ENCODE data around the gene ARPC5L.
"Not testable (repeated sequence)": the region's sequence is repeated elsewhere in the genome, so short reads cannot be mapped to it uniquely, and the experiment has no call there.

ARPC5L gene

GRCh38 chr9:124861342-124862229, at the start of gene ARPC5L, which contains the start of gene RPL35:
Gene ARPC5L, plus strand, starts transcription at chr9:124862130. Its CDS starts 7,161 bp downstream, at chr9:124869291.
Gene RPL35, minus strand, starts transcription at chr9:124861957. Its CDS starts 45 bp downstream, at chr9:124861912.
- DNase-seq = peak; percentile 34 to 97 (median 89)

GRCh38 chr9:124812441-124812876, 49.5 kb upstream of the ARPC5L start:
- no peak for DNase-seq

- DNase-seq = no peak
Measured at GRCh38 chr9:124813041-124813440, 48.9 kb upstream of the ARPC5L start.

- no peak for DNase-seq
Measured at GRCh38 chr9:124813501-124814163, 48.3 kb upstream of the ARPC5L start.

- no peak for DNase-seq
Measured at GRCh38 chr9:124814164-124814535, 47.8 kb upstream of the ARPC5L start.

GRCh38 chr9:124815601-124816000, 46.3 kb upstream of the ARPC5L start:
- DNase-seq = no peak

GRCh38 chr9:124818431-124819281, 43.3 kb upstream of the ARPC5L start:
- no peak for DNase-seq

GRCh38 chr9:124820698-124821623, 41.0 kb upstream of the ARPC5L start:
- no peak for DNase-seq

- DNase-seq = no peak
Measured at GRCh38 chr9:124828489-124829333, 33.2 kb upstream of the ARPC5L start.

GRCh38 chr9:124829334-124829669, 32.6 kb upstream of the ARPC5L start:
- no peak for DNase-seq

GRCh38 chr9:124830593-124830992, 31.3 kb upstream of the ARPC5L start:
- no peak for DNase-seq

- no peak for DNase-seq
Measured at GRCh38 chr9:124831642-124832364, 30.1 kb upstream of the ARPC5L start.

GRCh38 chr9:124834591-124834990, 27.3 kb upstream of the ARPC5L start:
- no peak for DNase-seq

- DNase-seq = peak in 8 of 56 donors; percentile 12 to 41 (median 24)
Measured at GRCh38 chr9:124835026-124835557, 26.8 kb upstream of the ARPC5L start.

GRCh38 chr9:124838132-124838531, 23.8 kb upstream of the ARPC5L start:
- not testable (repeated sequence) for DNase-seq

GRCh38 chr9:124838567-124839275, 23.2 kb upstream of the ARPC5L start:
- DNase-seq = not testable (repeated sequence)

- DNase-seq = no peak
Measured at GRCh38 chr9:124839612-124840299, 22.2 kb upstream of the ARPC5L start.
